ENCODE measurements around the gene RAB13.

The RAB13 gene

DNA sequence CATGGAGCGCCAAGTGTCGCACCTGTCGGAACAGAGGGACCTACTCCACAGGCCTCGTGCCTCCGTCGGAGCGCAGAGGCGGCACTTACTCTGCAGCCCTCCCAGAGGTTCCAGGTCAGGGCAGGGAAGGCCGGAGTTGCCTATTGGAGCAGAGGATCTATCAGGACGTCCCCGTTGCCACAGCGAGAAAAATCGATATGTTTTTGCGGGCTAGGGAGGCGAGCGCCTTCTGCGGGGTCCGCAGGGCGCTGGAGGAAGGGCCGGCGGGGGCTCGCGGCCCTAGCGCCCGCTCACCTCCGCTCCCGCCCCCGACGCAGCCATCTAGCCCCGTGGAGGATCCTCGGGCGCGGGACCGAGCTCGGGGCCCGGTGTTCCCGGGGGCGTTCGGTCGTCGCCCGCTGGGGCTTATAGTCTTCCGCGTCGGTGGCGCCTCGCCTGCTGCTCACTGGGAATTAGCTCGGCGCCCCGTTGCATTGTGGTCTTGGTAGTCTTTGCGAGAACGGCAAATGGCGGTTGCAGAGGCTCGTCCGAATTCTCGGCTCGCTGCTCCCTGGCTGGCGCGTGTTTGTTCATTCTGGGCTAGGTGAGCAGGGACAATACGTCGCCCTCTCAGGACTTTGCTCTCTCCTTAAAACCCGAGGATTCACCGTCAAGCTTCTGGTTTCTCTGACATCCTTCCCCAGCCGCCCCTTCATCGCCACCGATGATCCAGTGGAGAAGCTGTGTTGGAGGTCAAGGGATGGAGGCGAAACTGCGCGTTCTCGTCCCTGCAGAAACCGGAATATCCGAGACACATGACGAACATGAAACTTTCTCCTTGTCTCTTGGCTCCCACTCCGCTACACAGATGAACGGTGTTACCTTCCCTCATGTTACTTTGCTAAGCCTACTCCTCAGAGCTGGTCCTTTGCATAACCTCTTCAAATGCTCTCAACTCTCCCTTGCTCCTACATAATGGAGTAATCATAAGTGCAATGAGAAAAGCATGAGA lies 8.6 kb downstream of the RAB13 start, which contains the start of gene JTB:
TSS of gene JTB (minus strand) at position 425 of the 991 bp plus-strand sequence. CDS start at position 3, 422 bp downstream.
- peak; percentile 84 for DNase-seq (ENCODE audit: low read depth, low spot score)

DNA sequence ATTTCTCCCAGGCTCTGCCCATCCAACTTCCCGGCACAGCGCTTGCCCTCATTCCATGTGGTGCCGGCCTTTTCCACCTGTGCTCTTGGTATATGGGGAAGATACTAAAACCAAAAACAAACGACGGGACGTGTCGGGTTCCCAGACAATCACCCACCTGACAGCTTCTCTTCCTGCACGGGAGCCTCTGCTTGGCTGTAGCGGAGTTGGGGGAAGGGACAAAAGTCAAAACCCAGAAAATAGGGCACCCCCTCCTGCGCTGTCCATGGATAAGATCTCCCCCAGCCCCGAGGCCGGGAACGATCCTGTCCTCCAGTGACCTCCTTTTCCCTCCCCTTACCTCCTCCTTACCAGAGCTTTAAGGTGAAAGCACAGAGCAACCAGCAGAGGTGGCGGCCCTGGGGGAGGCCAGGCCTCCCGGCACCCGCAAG lies 9.3 kb downstream of the RAB13 start:
- DNase-seq (ENCODE audit: low read depth, low spot score): no peak

DNA sequence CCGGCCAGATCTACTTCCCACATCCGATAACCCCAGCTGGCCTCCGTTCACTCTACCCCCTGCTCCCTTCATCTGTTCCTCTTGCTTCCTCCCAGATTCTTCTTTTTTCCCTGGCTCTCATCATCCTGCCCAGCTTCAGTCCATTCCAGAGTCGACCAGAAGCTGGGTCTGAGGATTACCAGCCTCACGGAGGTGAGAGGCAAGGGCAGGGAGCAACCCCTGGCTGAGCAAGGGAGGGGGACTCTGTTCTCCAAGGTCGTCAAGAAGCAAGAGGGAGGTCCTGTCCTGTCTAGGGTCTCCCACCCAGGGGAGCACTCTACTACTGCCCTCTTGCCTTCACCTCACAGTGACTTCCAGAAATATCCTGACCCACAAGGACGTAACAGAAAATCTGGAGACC lies 12.6 kb downstream of the RAB13 start:
- no peak for DNase-seq (ENCODE audit: low read depth, low spot score)

DNA sequence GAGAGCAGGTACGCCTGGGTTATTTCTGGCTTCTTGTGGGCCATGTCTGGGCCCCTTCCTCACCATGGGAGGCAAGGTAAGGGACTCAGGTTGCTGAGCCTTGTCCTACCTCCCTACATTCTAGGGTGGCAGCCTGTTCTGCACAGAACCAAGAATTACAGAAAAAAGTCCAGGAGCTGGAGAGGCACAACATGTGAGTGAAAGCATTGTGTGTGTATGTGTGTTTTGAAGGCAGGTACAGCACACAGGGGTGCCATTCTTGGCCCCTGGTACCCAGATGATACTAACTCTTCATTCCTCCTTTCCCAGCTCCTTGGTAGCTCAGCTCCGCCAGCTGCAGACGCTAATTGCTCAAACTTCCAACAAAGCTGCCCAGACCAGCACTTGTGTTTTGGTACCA lies 13.1 kb downstream of the RAB13 start:
- no peak for DNase-seq (ENCODE audit: low read depth, low spot score)

DNA sequence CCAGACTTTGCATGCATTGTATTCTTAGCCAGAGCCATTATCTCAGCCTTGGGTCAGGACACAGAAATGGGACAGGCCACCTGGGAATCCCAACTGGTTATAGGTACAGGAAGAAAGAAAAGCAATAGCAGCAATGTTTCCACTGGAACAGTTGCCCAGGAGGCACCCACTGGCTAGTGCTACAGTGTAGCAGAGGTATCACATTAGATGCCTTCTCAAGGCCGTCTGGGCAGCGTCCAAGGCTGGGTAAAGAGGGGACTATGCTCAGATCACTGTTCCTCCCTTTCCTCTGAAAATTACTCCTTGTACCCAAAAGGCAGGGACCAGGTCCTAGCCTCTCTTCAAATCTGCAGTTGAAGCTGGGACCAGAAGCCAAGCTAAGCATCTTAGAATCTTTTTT lies 15.8 kb downstream of the RAB13 start:
- no peak for DNase-seq (ENCODE audit: low read depth, low spot score)

DNA sequence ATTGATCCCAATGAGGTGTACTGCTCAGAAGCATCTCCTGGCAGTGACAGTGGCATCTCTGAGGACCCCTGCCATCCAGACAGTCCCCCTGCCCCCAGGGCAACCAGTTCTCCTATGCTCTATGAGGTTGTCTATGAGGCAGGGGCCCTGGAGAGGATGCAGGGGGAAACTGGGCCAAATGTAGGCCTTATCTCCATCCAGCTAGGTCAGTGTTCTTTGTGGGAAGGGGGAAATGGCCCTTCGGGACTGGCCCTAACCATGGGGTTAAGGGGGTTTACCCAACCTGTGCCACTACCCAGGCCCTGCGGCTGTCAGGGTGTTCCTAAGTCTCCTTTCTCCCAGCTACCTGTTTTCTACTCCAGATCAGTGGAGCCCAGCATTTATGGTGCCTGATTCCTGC lies 17.2 kb downstream of the RAB13 start:
- no peak for DNase-seq (ENCODE audit: low read depth, low spot score)

DNA sequence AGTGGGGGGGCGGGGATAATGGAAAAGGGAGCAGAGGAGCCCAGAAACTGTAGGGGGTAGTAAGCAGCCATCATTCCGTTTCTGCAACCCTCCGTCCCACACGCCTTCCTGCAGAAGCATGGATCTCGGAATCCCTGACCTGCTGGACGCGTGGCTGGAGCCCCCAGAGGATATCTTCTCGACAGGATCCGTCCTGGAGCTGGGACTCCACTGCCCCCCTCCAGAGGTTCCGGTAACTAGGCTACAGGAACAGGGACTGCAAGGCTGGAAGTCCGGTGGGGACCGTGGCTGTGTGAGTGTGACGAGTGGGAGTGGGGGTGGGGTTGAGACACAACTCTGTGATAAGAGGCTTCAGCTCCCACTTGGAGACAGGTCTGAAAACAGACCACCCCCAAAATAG lies 17.7 kb downstream of the RAB13 start:
- DNase-seq (ENCODE audit: low read depth, low spot score): no peak

DNA sequence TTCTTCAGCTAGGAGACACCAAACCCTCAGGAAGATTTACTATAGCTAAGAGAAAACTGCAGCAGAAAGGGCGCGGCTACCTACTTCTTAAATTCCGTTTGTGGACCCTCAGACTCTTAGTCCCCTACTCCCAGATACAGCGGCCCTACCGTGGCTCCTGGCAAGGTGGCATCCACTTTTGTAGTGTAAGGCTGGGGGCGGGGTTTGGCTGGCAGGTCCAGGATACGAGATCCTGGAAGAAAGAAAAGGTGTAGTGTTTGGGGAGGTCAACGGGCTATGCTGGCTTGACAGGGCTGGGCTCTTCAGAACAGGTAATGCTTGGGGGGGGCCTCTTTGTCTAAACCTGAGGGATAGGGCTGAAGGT lies 18.2 kb downstream of the RAB13 start:
- no peak for DNase-seq (ENCODE audit: low read depth, low spot score)

DNA sequence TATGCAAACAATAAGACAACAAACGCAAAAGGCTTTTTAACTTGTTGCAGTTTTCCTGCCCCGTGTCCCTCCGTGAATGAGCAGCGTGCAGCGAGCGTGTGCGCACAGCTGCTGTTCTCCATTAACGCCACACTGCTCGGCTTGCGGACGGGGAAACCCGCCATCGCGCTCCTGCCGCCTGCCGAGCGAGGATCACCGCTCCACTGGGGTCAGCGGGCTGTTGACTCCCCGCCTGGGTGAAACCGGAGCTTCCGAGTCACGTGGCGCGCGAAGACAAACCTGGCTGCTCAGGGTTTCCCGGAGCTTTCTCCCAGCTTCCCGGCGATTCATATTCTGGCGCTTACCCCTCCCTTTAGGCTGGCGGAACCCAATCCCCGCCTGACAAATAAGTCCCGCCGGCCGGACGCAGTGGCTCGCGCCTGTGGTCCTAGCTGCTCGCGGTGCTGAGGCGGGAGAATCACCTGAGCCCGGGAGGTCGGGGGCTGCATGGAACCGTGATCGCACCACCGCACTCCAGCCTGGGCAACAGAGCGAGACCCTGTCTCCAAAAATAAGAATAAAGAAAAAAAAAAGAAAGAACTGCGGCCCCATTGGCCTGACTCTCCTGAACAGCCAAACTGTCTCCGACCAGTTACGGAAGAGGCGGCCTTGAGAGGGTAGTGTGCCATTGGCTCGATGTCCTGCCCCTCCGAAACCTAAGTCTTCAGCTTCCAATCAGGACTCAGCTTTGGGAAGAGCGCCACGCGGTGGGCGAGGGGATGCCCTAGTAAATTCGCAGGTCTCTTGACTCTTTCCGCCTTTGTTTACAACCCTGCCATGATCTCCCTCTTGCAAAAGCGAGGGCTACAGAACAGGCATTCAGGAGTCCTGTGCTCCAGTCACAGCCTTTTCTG lies 18.8 kb downstream of the RAB13 start, which contains the start of gene CREB3L4:
TSS of gene CREB3L4 (plus strand) at position 796 of the 893 bp plus-strand sequence. CDS start 624 bp downstream, outside the sequence.
- peak; percentile 99 for DNase-seq (ENCODE audit: low read depth, low spot score)

DNA sequence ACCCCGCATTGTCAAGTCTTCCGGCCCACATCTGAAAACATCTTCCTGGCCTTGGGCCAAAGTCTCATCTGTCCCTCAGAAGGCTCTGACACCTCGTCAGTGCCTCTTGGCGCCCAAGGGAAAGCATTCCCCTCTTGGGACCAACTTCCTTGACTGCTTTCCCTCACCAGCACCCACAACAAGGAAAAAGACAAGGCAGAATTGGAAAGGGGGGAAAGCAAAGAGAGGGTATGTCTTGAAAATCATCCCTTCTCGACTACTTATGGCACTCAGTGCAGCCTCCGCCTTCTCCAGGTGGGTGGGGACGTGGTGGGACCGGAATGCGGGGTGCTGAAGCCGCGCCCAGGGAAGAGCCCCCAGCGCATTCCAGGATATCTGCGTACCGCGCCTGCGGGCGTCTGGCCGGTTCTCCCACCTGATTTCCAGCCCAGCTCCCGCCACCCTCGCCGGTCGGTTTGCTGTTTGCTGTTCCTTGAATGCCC lies 22.2 kb downstream of the RAB13 start:
- peak; percentile 99 for DNase-seq (ENCODE audit: low read depth, low spot score)

DNA sequence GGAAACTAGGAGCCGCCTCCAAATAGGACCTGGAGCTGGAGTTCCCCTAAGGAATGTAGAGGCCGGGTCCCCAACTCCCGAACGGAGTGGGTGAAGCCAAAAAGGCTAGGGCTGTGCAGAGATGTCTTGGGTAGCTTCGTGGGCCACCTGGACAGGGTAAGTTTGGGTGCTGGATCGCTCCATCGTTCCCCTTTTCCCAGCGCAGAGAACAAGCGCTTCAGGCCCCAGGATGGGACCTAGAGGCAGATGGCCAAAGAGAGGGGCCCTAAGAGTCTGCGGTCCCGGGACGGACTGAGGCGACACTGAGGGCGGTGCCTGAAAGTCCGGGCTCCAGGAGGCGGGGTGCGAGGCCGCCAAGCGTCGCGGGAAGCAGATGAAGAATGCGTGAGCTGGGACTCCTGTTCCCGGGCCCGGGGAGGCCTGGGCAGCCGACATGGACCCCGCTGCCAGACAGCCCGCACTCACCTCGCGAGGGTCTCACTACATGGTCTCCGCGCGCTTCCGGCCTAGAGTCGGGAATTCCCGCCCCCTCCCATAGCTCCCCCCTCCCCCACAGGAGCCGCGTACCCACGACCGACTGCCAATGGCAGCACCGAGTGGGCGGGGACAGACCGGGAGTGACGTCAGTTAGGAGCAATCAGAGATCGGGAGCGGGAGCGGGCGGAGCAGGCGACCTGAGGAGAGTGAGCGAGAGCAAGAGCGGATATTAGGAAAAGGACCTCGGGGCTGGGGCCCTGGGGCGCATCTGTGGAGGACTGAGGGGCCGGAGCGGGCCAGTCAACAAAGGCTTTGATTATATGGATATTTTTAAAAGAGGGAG lies 22.9 kb downstream of the RAB13 start, which contains the start of gene SLC39A1:
TSS of gene SLC39A1 (minus strand) at position 508 of the 820 bp plus-strand sequence. CDS start 822 bp downstream, outside the sequence.
- peak; percentile 99 for DNase-seq (ENCODE audit: low read depth, low spot score)

DNA sequence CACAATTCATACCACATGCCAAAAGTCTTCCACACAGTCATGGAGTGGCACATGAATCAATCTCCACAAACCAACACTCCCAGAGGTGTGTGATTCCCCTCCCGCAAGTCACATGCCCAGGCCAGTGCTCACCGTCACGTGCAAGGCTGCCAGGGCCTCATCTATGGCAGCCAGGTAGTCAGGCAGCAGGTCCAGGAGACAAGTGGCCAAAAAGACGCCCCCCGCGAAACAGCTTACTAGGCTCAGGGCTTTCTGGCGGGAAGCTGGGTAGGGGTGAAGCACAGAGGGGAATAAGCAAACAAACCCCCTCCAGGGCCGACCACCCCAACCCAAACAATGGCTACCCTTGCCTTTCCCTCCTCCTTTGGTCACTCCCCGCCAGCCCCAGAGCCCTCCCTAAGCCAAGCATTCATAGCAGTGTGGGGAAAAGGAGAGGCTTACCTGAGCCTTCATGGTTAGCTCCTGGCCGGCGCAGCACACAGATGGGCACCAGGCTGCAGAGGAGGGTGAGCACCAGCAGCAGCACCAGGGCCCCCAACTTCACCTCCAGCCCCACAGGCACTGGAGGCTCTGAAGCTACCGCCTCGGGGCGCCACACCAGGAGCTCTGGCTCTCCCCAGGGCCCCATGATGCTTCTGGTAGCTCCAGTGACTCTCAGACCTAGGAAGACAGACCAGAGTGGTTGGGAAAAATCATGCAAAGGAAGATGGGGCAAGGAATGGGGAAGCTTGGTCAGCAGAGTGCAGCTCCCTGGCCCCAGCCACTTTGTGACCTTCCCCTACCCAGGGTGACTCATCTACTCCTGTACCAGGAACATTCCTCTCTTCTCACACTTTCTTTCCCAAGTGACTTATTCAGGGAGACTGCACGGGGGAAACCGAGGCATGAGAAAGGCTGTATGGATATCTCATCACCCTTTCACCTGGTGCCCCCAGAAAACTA lies 23.8 kb downstream of the RAB13 start:
- peak; percentile 56 for DNase-seq (ENCODE audit: low read depth, low spot score)

DNA sequence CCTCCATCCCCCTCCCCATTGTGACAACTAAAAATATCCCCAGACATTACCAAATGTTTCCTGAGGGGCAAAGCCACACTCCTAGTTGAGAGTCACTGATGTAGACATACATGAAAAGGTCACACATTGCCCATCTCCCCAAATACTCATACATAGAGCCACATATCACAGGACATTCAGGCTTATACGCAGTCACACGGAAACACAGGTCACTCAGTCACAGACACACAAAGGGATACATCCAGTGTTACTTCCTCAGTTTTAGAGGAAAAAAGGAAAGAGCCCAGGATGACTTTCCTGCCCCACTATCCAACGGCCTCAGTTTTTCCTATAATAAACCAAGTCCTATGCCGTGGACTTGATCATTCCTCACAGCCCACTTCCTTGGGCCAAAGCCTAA lies 24.7 kb downstream of the RAB13 start:
- no peak for DNase-seq (ENCODE audit: low read depth, low spot score)

DNA sequence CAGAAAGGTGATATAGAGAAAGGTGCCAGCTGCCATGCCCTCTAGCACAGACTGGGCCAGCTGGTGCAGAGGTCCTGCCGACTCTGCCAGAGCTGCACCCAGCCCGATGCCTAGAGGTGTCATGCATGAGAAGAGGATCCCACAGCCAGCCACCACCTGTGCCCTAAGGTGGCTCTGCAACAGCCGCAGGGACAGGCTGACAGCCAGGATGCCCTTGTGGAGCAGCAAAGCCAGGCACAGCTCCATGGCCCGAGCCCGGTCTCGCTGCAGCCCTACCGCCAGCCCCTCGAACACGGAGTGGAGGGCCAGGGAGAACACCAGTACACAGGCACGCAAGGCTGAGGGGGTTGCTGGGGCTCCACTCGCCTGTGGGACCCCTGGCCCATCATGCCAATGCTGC lies 25.9 kb downstream of the RAB13 start:
- no peak for DNase-seq (ENCODE audit: low read depth, low spot score)

DNA sequence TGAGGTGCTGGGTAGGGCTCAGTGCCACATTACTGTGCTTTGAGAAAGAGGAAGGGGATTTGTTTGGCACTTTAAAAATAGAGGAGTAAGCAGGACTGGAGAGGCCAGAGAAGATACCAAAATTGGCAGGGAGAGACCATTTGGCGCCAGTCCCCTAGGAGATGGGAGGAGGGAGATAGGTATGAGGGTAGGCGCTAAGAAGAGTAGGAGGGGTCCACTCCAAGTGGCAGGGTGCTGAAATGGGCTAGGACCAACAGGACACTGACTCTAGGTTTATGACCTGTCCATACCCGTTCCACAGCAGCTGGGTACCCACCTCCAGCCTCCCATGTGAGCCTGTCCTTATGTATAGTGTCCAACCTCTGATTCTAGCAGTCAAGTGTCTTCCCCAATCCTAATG lies 26.7 kb downstream of the RAB13 start:
- peak; percentile 29 for DNase-seq (ENCODE audit: low read depth, low spot score)

DNA sequence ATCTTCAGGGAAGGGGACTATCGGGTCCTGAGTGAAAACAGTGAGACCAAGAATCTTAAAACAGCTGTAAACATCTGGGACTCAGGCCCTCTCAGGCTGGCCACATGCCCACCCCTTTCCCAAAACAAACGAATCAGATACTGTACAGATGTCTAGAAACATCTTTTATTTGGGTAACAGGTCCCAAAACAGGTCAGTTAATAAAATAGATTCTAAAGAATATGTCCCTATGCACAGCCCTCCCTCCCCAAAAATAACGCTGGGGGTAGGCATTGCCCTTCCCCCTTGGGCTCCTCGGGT lies 27.2 kb downstream of the RAB13 start:
- no peak for DNase-seq (ENCODE audit: low read depth, low spot score)

DNA sequence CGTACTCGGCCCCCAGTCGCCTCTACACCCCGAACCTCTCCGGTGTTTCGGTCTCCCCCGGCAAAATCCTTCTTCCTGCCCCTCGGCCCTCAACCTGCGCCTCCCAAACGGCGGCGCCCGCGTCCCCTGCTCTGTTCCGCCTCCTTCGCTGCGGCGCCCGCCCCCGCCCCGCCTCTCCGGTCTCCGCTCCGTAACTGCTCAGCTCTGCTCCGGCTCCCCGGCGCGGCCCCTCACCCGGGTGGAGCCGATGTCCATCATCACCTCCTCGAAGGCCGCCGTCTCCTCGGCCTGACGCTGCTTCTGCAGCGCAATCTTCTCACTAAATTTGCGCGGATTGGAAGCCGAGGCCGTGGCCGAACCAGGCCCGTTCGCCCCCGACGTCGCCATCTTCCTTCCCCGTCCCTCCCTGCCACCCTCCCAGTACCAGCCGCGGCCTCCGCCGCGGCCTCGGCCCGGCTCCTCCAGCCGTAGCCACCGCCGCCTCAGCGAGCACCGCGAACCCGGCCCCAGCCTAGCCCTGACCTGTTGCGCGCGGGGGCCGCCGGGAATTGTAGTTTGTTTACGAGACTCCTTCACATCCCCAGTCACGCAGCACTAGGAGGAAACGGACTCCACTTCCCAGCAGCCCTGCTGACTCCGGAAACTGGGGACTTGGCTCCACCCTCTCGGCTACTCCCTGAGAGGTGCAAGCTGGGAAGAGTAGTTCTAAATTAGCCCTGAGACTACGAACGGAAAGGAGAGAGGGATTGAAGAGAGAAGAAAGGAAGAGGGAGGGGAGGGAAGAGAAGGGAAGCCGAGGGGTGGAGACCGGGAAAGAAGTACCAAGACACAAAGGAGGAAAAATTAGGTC lies 27.8 kb downstream of the RAB13 start, which contains the start of gene CRTC2:
TSS of gene CRTC2 (minus strand) at position 502 of the 850 bp plus-strand sequence. CDS start at position 387, 115 bp downstream.
- DNase-seq (ENCODE audit: low read depth, low spot score): peak; percentile 99

DNA sequence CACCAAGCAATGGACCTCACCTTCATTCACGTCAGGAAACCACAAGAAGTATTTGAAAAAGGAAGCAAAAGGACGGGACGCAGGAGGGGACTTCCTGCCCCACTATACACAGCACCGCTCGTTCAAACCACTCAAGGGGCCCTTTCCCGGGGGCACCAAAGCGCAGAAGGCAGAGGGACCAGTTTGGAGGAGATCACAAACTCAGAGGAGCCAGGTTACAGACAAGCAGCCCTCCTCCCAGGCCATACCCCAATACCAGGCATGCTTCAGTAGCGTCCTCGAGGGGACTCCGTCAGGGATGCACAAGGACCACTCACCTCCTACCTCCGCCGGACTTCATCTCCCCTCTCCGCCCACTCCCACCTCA lies 28.4 kb downstream of the RAB13 start:
- no peak for DNase-seq (ENCODE audit: low read depth, low spot score)

Data from ELF-1 (cell line).